ENCODE data around the gene XIRP2.

GRCh38 chr2:166959556-166959955 lies 71.3 kb downstream of the XIRP2 start:
- TF ChIP-seq, protein P1, sequence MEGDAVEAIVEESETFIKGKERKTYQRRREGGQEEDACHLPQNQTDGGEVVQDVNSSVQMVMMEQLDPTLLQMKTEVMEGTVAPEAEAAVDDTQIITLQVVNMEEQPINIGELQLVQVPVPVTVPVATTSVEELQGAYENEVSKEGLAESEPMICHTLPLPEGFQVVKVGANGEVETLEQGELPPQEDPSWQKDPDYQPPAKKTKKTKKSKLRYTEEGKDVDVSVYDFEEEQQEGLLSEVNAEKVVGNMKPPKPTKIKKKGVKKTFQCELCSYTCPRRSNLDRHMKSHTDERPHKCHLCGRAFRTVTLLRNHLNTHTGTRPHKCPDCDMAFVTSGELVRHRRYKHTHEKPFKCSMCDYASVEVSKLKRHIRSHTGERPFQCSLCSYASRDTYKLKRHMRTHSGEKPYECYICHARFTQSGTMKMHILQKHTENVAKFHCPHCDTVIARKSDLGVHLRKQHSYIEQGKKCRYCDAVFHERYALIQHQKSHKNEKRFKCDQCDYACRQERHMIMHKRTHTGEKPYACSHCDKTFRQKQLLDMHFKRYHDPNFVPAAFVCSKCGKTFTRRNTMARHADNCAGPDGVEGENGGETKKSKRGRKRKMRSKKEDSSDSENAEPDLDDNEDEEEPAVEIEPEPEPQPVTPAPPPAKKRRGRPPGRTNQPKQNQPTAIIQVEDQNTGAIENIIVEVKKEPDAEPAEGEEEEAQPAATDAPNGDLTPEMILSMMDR (IDR thresholded peaks at IDR 0.05; ENCODE audit: low read depth, low read length), result no peak
- TF ChIP-seq MAX (IDR thresholded peaks at IDR 0.05; ENCODE audit: low read depth, low read length), result no peak
- no peak for TF ChIP-seq POLR2A (IDR thresholded peaks at IDR 0.05; ENCODE audit: extremely low read depth, insufficient read length)
